GM12874 (cell line): Measurements from ENCODE around the gene GRIK1.

ENCODE experiments used
- CTCF ChIP-seq: IDR thresholded peaks from 2 replicates; pipeline ENCODE4 v1.5.1; 2011; ENCODE audit warnings: low read depth, mild to moderate bottlenecking, control low read depth, low read length, moderate library complexity; ENCODE audit not compliant: insufficient read depth

GRIK1 gene

DNA sequence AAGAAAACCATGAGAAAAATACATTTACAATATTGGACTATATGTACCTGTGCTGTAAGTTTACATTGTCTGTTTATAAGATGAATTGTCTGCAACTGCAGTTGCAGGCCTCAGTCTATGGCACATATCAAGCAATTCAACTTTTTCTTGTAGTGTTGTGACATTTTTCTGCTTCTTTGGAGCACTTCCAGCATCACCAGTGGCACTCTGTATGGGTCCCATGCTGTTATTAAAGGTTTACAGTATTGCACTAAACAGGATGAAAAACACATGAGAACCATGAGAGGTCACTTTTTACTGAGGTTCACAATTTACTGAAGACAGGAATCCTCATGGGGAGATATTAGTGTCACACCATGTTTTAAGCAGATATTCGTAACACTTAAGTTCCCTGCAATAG is 118.6 kb downstream of the GRIK1 start:
- TF ChIP-seq CTCF: no peak

DNA sequence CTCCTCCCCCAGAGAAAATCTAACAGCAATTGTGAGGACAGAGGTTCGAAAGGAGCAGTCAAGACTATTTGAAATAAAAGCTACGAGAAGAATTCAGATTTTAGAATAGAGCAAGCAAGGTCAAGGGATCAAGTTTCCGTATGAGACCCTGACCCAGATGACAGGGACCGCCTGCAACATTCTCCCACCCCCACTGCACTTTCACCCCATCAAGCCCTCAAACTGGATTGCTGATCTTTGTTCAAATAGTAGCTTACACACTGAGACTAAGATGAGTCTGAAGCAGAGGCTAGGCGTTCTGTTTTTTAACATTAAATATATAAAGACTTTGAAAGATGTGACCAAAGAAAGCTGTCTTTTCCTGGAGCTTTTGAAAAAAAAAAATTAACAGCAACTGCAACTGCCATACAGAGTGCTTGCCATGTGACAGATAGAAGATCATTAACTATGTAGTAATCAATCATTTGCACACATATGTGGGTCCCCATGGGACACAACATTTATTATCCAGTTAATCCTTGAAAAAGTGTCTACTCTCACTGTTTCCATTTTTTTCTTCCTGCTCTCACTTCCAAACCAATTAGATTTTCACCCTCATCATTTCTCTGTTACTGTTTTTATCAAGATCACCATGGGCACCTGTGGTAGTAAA is 120.0 kb downstream of the GRIK1 start:
- no peak for TF ChIP-seq CTCF

DNA sequence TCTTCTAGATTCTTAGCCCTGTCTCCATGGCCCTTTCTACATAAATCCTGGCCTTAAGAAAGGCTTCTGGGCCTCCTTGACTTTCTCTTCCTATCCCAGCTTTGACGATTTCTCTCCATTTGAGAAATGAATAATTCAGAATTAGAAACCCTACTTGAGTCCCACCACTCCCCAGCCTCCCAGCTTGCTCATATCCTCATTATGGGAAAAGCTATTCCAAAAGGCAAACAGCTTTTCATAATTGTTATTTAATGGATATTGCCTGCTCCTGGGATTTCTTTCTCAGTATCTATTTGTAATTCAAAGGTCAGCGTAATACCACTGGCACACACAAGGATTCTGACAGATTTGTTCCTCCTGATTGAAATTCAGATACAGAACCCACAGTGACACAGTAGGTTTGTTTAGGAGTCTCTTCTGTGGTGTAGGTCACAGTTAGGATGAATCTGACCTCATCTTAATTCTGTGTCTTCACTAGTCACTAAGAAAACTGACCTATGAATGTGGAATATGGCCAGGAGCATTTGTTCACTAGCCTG is 121.3 kb downstream of the GRIK1 start:
- TF ChIP-seq CTCF: no peak

DNA sequence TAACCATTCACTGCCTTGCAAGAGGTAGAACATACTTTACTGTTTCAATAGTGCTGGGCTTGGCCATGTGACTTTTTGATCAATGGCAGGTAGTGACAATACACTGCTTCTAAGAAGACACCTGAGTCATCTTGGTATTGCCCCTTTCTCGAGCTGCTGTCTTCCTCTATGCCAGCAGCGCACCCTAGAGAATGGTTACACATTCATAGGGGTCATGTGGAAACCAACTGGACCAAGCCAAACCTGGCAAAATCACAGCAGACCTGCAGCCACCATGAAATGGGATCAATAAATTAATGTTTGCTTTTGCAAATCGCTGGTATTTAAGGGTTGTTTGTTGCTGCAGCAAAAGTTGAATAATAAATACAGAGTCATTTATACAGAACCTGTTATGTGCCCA is 122.3 kb downstream of the GRIK1 start:
- no peak for TF ChIP-seq CTCF

GRCh38 chr21:29812947-29813346 is 126.8 kb downstream of the GRIK1 start:
- no peak for TF ChIP-seq CTCF

GRCh38 chr21:29810871-29811270 is 128.9 kb downstream of the GRIK1 start:
- no peak for TF ChIP-seq CTCF

DNA sequence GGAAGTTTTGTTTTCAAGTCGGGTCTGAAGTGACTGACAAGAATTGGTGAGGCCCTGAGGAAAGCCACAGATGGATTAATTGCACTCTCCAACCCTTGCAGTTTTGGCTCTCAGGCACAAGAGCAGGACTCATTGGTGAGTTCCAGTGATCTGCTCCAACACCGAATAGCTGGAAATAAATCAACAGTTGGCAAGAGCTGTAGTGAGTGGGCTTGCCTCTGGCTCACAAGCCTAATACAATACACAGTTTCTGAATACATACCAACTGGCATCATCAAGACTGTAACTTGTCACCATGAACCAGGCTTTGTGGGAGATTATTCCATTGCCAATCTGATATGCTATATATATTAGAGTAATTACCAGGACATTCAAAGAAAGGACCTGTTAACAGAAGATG is 131.6 kb downstream of the GRIK1 start:
- TF ChIP-seq CTCF: no peak
